IMR-90 (cell line): Measurements from ENCODE around the gene GRM4. TPM values are rescaled to one million over a fixed set of nuclear protein-coding genes. Genes with fewer than 3 reads are reported as not detected.

Experiments used
- ATAC-seq: fragments of 200-7000 bp; cut with Tn5 transposase; 2 replicates; pipeline ENCODE4 v1.9.1; 2020; ENCODE audit warnings: low read depth, mild to moderate bottlenecking, moderate library complexity
- BruUV-seq: library from RNA; stranded (reverse); fragments of 400-500 nt; replicated peaks from 2 replicates; lab custom pipeline; 2021; lab: Mats Ljungman, UMichigan
- CTCF ChIA-PET: fragments of 300-600 bp; formaldehyde crosslinking; extraction: SDS; loops from one replicate; lab custom pipeline; 2021; ENCODE audit warnings: antibody characterized with exemption; lab: Yijun Ruan, JAX
- POLR2A ChIA-PET: fragments of 300-600 bp; sonication (Branson Sonifier 250); formaldehyde crosslinking; loops from one replicate; lab custom pipeline; 2022; ENCODE audit warnings: antibody characterized with exemption; ENCODE audit not compliant: unreplicated experiment; lab: Charles Lee
- DNase-seq: peaks from one replicate; pipeline ENCODE4 v3.0.0; 2013
- H2AFZ ChIP-seq: replicated peaks from 2 replicates; pipeline ENCODE3; 2013; ENCODE audit warnings: low read length, mild to moderate bottlenecking; ENCODE audit not compliant: poor library complexity
- H2AK5ac ChIP-seq: 2 replicates; pipeline ENCODE4 v1.6.1; 2013; ENCODE audit warnings: low read depth, low read length, inconsistent platforms
- H2AK9ac ChIP-seq: replicated peaks from 2 replicates; pipeline ENCODE3; 2013; ENCODE audit warnings: mild to moderate bottlenecking, low read depth, low read length, moderate library complexity; ENCODE audit not compliant: poor library complexity
- H2BK120ac ChIP-seq: 2 replicates; pipeline ENCODE4 v1.6.1; 2013; ENCODE audit warnings: low read depth, low read length, inconsistent platforms
- H2BK15ac ChIP-seq: 3 replicates; pipeline ENCODE4 v1.6.1; 2013; ENCODE audit warnings: low read depth, low read length, inconsistent platforms
- H2BK20ac ChIP-seq: 2 replicates; pipeline ENCODE4 v1.6.1; 2013; ENCODE audit warnings: low read depth, mild to moderate bottlenecking, inconsistent platforms, low read length, moderate library complexity
- H2BK5ac ChIP-seq: 2 replicates; pipeline ENCODE4 v1.6.1; 2013; ENCODE audit warnings: mild to moderate bottlenecking, low read depth, low read length, inconsistent platforms; ENCODE audit not compliant: poor library complexity, severe bottlenecking
- H3K14ac ChIP-seq: replicated peaks from 2 replicates; pipeline ENCODE4 v1.6.1; 2013; ENCODE audit warnings: low read depth, low read length, inconsistent platforms
- H3K18ac ChIP-seq: 2 replicates; pipeline ENCODE4 v1.6.1; 2013; ENCODE audit warnings: low read depth, low read length, control low read depth
- H3K23ac ChIP-seq: 2 replicates; pipeline ENCODE4 v1.6.1; 2013; ENCODE audit warnings: low read depth, low read length, inconsistent platforms
- H3K27ac ChIP-seq: 2 replicates; pipeline ENCODE4 v1.5.1; 2013; ENCODE audit warnings: mild to moderate bottlenecking, control low read depth, low read length; ENCODE audit not compliant: insufficient read depth
- H3K27me3 ChIP-seq: 2 replicates; pipeline ENCODE4 v1.6.1; 2013; ENCODE audit warnings: low read length; ENCODE audit not compliant: control insufficient read depth, insufficient read depth
- H3K36me3 ChIP-seq: 2 replicates; pipeline ENCODE4 v1.6.1; 2013; ENCODE audit warnings: low read length, mixed read lengths; ENCODE audit not compliant: control insufficient read depth, insufficient read depth
- H3K4ac ChIP-seq: 2 replicates; pipeline ENCODE4 v1.6.1; 2013; ENCODE audit warnings: low read depth, low read length, inconsistent platforms
- H3K4me1 ChIP-seq: 2 replicates; pipeline ENCODE4 v1.6.1; 2013; ENCODE audit warnings: low read length, mixed read lengths; ENCODE audit not compliant: control insufficient read depth, insufficient read depth
- H3K4me2 ChIP-seq: 2 replicates; pipeline ENCODE4 v1.6.1; 2013; ENCODE audit warnings: low read depth, mild to moderate bottlenecking, control low read depth, low read length, moderate library complexity
- H3K4me3 ChIP-seq: 2 replicates; pipeline ENCODE4 v1.5.1; 2013; ENCODE audit warnings: low read depth, mild to moderate bottlenecking, control low read depth, low read length, moderate library complexity; ENCODE audit not compliant: insufficient read depth
- H3K56ac ChIP-seq: 2 replicates; pipeline ENCODE4 v1.6.1; 2013; ENCODE audit warnings: low read length, inconsistent platforms; ENCODE audit not compliant: insufficient read depth; ENCODE audit errors: extremely low read depth
- H3K79me1 ChIP-seq, 2 experiments: 2 replicates each; pipeline ENCODE4 v1.6.1; 2013; ENCODE audit warnings: low read length in 2 of 2, inconsistent platforms in 1 of 2, low read depth in 1 of 2
- H3K9ac ChIP-seq: 2 replicates; pipeline ENCODE4 v1.6.1; 2013; ENCODE audit warnings: low read depth, low read length, control low read depth
- H3K9me1 ChIP-seq: 2 replicates; pipeline ENCODE4 v1.6.1; 2013; ENCODE audit warnings: low read length, inconsistent platforms; ENCODE audit not compliant: insufficient read depth
- H3K9me3 ChIP-seq: 2 replicates; pipeline ENCODE4 v1.6.1; 2013; ENCODE audit warnings: low read length; ENCODE audit not compliant: control insufficient read depth, insufficient read depth
- H4K20me1 ChIP-seq: 2 replicates; pipeline ENCODE4 v1.6.1; 2013; ENCODE audit warnings: low read length, inconsistent platforms; ENCODE audit not compliant: insufficient read depth
- H4K5ac ChIP-seq: 2 replicates; pipeline ENCODE4 v1.6.1; 2013; ENCODE audit warnings: mild to moderate bottlenecking, low read depth, low read length, control low read depth
- H4K8ac ChIP-seq, 2 experiments: 2 replicates each; pipeline ENCODE4 v1.6.1; 2013; ENCODE audit warnings: low read depth in 2 of 2, low read length in 2 of 2, control low read depth in 1 of 2, inconsistent platforms in 1 of 2
- H4K91ac ChIP-seq: 2 replicates; pipeline ENCODE4 v1.6.1; 2013; ENCODE audit warnings: low read depth, low read length, inconsistent platforms; ENCODE audit not compliant: insufficient read depth
- CEBPB ChIP-seq: IDR thresholded peaks from 2 replicates; pipeline ENCODE4 v1.6.1; 2012; ENCODE audit warnings: low read depth, low read length, improper control_type of control experiment
- CHD1 ChIP-seq: IDR thresholded peaks from 2 replicates; pipeline ENCODE4 v1.6.1; 2012; ENCODE audit warnings: low read depth, low read length, improper control_type of control experiment
- FOS ChIP-seq: fragments of 150-350 bp; IDR thresholded peaks from 2 replicates; pipeline ENCODE4 v1.6.1; 2016; ENCODE audit warnings: low read depth, low read length
- MAFK ChIP-seq: IDR thresholded peaks from 2 replicates; pipeline ENCODE4 v1.6.1; 2012; ENCODE audit warnings: low read depth, low read length, improper control_type of control experiment
- MAZ ChIP-seq: IDR thresholded peaks from 2 replicates; pipeline ENCODE4 v1.6.1; 2012; ENCODE audit warnings: low read depth, mild to moderate bottlenecking, low read length, improper control_type of control experiment, moderate library complexity, borderline replicate concordance
- MXI1 ChIP-seq: IDR thresholded peaks from 2 replicates; pipeline ENCODE4 v1.6.1; 2012; ENCODE audit warnings: low read depth, mild to moderate bottlenecking, low read length, moderate library complexity, borderline replicate concordance
- NFE2L2 ChIP-seq: fragments of 150-350 bp; IDR thresholded peaks from 2 replicates; pipeline ENCODE4 v1.6.1; 2016; ENCODE audit warnings: low read depth, mild to moderate bottlenecking, low read length
- POLR2A ChIP-seq: IDR thresholded peaks from 2 replicates; pipeline ENCODE4 v1.6.1; 2012; ENCODE audit warnings: mild to moderate bottlenecking, low read depth, low read length
- RAD21 ChIP-seq: IDR thresholded peaks from 2 replicates; pipeline ENCODE4 v1.6.1; 2012; ENCODE audit warnings: low read length, improper control_type of control experiment
- RCOR1 ChIP-seq: IDR thresholded peaks from 2 replicates; pipeline ENCODE4 v1.6.1; 2012; ENCODE audit warnings: mild to moderate bottlenecking, low read length, improper control_type of control experiment; ENCODE audit not compliant: insufficient replicate concordance
- RFX5 ChIP-seq: IDR thresholded peaks from 2 replicates; pipeline ENCODE4 v1.8.0; 2012; ENCODE audit warnings: low read depth, mild to moderate bottlenecking, low read length, moderate library complexity
- SMC3 ChIP-seq: fragments of 150-350 bp; IDR thresholded peaks from 2 replicates; pipeline ENCODE4 v1.6.1; 2016; ENCODE audit warnings: low read depth, mild to moderate bottlenecking, antibody characterized with exemption, low read length, moderate library complexity
- WGBS, 2 experiments: methylation state at CpG; one replicate each; pipeline versions ENCODE4 v1.1.5 to v1.1.7; 2013; ENCODE audit warnings: missing lambda C conversion rate in 2 of 2; ENCODE audit not compliant: insufficient read length in 1 of 2; ENCODE audit errors: extremely low coverage in 2 of 2; 5-methylcytosine and 5-hydroxymethylcytosine counted together
- dilution Hi-C: fragments of 300-500 bp; cut with HindIII; formaldehyde crosslinking; loops from one replicate; pipeline ENCODE4 v1.14.3; 2018; ENCODE audit warnings: low sequenced_read_pairs; ENCODE audit not compliant: unreplicated experiment
- in situ Hi-C: fragments of 300-500 bp; cut with MboI; formaldehyde crosslinking; loops from 3 replicates; pipeline ENCODE4 v1.14.3; 2019; ENCODE audit warnings: low sequenced_read_pairs, inconsistent platforms, mixed read lengths
- intact Hi-C: fragments of 100-400 bp; cut with micrococcal nuclease; formaldehyde crosslinking; loops from 2 replicates; pipeline ENCODE4 v1.10.0; 2022
- polyA plus RNA-seq, 3 experiments: library from polyadenylated mRNA; depleted of rRNA; stranded (reverse); fragments of >200 nt; gene quantifications; 2 replicates each; pipeline ENCODE4 v1.2.3, GENCODE V29; 2012; ENCODE audit warnings: low replicate concordance in 1 of 3
- total RNA-seq: library from RNA; depleted of rRNA; stranded (reverse); fragments of >200 nt; gene quantifications from 2 replicates; pipeline ENCODE4 v1.2.3, GENCODE V29; 2012
- TF ChIP-seq, protein P1 (sequence below): fragments of 150-350 bp; IDR thresholded peaks from 2 replicates; pipeline ENCODE4 v1.6.1; 2017; ENCODE audit warnings: mild to moderate bottlenecking, antibody characterized with exemption, low read length, low read depth
- TF ChIP-seq, protein P2 (sequence below): conservative IDR thresholded peaks from 2 replicates; pipeline ENCODE4 v1.5.1; 2012; ENCODE audit warnings: mild to moderate bottlenecking, low read depth, low read length, improper control_type of control experiment
- TF ChIP-seq, protein P3 (sequence below): fragments of 150-350 bp; IDR thresholded peaks from 2 replicates; pipeline ENCODE4 v1.6.1; 2016; ENCODE audit warnings: low read depth, mild to moderate bottlenecking, low read length, moderate library complexity, borderline replicate concordance

GRM4 gene
- total and polyA plus RNA-seq, 2 of the 4 experiments (the other 2 are of a cell fraction): 0.02 TPM; not detected in 1

DNA sequence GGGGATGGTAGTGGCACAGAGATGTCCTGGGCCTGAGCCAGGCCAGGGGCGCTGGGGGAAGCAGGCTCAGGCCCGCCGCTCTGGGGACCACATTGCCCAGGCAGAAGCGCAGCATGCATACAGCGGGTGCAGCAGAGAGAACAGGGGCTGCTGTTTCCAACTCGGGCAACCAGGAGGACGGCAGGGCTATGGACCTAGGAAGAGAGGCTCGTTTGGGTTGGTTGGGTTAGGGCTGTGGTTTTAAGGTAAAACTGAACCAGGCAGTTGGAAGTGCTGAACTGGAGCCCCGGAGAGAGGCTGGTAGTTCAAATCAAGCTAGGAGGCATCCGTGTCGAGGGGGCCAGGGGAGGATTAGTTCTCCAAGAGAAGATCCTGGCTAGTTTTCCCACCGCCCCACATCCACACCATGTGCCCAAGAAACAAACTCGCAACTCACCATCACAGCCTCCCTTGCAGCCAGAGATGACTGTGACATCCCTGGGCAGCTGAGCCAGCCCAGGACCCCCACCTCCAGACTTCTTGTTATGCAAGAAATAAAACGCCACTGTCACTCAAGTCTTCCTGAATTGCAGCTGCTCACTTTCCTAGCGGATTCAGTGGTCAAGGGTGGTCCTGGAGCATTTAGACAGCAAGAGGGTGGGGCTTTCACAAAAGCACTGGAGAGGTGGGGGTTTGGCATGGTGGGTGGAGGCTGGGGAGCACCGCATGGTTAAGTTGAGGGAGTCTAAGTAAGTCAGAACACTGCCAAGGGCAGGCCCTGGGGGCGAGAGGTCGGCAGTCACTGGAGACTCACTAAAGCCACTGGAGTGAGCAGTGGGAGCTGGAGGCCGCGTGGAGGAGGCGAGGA is 161.2 kb downstream of the GRM4 start:
- Histone ChIP-seq H2BK15ac (no peak overlapping the region), H2AK5ac (no peak overlapping the region), H3K27ac (no peak overlapping the region), H3K9ac (no peak overlapping the region), H3K18ac (no peak overlapping the region), H2AK9ac (peak overlapping the region; percentile 13), H4K20me1 (no peaks in the 10 kb centered on the region), H3K9me3 (no peaks in the 10 kb centered on the region), H3K9me1 (no peaks in the 10 kb centered on the region), H2BK20ac (no peak overlapping the region), H3K27me3 (peaks cover 37% of the 10 kb centered on the region; the same call in 1 of the 2 replicates), H4K91ac (no peak overlapping the region), H4K8ac (no peak overlapping the region), H3K4me2 (no peak overlapping the region), H2BK5ac (no peak overlapping the region), H3K56ac (no peak overlapping the region), H3K79me1 (no peaks in the 10 kb centered on the region), H3K4me1 (no peaks in the 10 kb centered on the region), H3K23ac (no peak overlapping the region), H3K14ac (no peak overlapping the region), H2AFZ (peak overlapping the region; percentile 23), H4K5ac (no peak overlapping the region), H3K4ac (no peak overlapping the region), H2BK120ac (no peak overlapping the region), H3K4me3 (no peak overlapping the region), H3K36me3 (no peaks in the 10 kb centered on the region)
- DNase-seq: no peak
- dilution Hi-C loops (no loop called here), in situ Hi-C loops (no loop called here), intact Hi-C loops (no loop called here)
- POLR2A ChIA-PET: no interaction called here
- whole genome bisulfite sequencing, 2 experiments: 86% methylated on average over 12 of the region's 21 CpGs; no CpG with 5 or more reads in 1 of the 2 experiments
- CTCF ChIA-PET: no interaction called here
- no TSS peak for BruUV-seq
- no peak for ATAC-seq
- TF ChIP-seq, protein P1, sequence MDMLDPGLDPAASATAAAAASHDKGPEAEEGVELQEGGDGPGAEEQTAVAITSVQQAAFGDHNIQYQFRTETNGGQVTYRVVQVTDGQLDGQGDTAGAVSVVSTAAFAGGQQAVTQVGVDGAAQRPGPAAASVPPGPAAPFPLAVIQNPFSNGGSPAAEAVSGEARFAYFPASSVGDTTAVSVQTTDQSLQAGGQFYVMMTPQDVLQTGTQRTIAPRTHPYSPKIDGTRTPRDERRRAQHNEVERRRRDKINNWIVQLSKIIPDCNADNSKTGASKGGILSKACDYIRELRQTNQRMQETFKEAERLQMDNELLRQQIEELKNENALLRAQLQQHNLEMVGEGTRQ: no peak
- TF ChIP-seq, protein P2, sequence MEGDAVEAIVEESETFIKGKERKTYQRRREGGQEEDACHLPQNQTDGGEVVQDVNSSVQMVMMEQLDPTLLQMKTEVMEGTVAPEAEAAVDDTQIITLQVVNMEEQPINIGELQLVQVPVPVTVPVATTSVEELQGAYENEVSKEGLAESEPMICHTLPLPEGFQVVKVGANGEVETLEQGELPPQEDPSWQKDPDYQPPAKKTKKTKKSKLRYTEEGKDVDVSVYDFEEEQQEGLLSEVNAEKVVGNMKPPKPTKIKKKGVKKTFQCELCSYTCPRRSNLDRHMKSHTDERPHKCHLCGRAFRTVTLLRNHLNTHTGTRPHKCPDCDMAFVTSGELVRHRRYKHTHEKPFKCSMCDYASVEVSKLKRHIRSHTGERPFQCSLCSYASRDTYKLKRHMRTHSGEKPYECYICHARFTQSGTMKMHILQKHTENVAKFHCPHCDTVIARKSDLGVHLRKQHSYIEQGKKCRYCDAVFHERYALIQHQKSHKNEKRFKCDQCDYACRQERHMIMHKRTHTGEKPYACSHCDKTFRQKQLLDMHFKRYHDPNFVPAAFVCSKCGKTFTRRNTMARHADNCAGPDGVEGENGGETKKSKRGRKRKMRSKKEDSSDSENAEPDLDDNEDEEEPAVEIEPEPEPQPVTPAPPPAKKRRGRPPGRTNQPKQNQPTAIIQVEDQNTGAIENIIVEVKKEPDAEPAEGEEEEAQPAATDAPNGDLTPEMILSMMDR: no peak
- TF ChIP-seq RFX5: no peak
- TF ChIP-seq, protein P3, sequence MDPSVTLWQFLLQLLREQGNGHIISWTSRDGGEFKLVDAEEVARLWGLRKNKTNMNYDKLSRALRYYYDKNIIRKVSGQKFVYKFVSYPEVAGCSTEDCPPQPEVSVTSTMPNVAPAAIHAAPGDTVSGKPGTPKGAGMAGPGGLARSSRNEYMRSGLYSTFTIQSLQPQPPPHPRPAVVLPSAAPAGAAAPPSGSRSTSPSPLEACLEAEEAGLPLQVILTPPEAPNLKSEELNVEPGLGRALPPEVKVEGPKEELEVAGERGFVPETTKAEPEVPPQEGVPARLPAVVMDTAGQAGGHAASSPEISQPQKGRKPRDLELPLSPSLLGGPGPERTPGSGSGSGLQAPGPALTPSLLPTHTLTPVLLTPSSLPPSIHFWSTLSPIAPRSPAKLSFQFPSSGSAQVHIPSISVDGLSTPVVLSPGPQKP: no peak
- no peak for TF ChIP-seq CEBPB
- no peak for TF ChIP-seq POLR2A
- TF ChIP-seq MAZ: no peak
- TF ChIP-seq FOS: no peak
- TF ChIP-seq MXI1: no peak
- no peak for TF ChIP-seq NFE2L2
- TF ChIP-seq CHD1: no peak
- TF ChIP-seq RCOR1: no peak
- no peak for TF ChIP-seq MAFK
- no peak for TF ChIP-seq RAD21
- TF ChIP-seq SMC3: no peak
